ENCODE results near the gene PABPN1. TPM values are rescaled to one million over a fixed set of nuclear protein-coding genes. Genes with fewer than 3 reads are reported as not detected.
A peak's percentile ranks its signal among the peaks of the same experiment; 100 is the strongest.

The PABPN1 gene
- total and polyA plus RNA-seq, 2 of the 13 experiments (the other 11 are each of a cell fraction or from before 2014, with no cell fraction given) = 233 to 524 TPM

DNA sequence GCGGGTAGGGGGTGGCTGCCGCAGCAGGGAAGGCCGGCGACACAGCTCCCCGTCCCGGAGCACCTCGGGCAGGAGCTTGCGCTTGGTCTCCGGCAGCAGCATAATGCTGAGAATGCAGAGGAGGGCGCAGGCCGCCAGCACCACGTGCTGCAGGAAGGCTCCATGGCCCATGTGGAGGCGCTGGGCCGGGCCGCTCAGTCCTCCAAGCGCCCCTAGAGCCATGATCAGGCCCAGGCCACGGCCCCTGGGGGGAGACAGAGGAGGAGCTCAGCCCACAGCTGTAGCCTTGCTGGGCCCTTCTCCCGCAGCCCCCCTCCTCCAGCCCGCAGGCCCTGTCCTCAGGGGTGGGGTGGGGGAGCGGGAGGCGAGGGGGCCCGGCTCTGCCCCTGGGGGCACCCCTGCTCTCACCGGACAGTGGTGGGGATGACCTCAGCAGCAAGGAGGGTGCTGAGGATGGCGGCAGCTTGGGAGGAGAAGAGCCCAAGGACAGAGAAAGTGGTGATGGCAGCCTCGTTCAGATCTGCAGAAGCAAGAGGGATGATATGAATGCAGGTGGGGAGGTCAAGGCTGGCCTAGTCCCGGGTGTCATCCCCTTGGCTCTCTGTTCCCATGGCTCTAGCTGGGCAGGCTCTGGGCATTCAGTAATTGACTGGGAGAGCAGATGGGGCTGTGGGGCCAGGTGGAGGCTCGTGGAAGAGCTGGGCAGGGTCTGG, 25.6 kb downstream of the PABPN1 start (continued):
- TF ChIP-seq KDM3A (CRISPR knock-in tag; IDR thresholded peaks at IDR 0.05; ENCODE audit: low read depth) = no peak
- no peak for TF ChIP-seq PHF5A (CRISPR knock-in tag; IDR thresholded peaks at IDR 0.05; ENCODE audit: low read depth, unreplicated experiment)
- TF ChIP-seq, protein P1, sequence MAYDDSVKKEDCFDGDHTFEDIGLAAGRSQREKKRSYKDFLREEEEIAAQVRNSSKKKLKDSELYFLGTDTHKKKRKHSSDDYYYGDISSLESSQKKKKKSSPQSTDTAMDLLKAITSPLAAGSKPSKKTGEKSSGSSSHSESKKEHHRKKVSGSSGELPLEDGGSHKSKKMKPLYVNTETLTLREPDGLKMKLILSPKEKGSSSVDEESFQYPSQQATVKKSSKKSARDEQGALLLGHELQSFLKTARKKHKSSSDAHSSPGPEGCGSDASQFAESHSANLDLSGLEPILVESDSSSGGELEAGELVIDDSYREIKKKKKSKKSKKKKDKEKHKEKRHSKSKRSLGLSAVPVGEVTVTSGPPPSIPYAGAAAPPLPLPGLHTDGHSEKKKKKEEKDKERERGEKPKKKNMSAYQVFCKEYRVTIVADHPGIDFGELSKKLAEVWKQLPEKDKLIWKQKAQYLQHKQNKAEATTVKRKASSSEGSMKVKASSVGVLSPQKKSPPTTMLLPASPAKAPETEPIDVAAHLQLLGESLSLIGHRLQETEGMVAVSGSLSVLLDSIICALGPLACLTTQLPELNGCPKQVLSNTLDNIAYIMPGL (CRISPR knock-in tag; IDR thresholded peaks at IDR 0.05; ENCODE audit: borderline replicate concordance in 1 of 2, low read depth in 1 of 2) = no peak
- peak; percentile 17; the same call in 1 of the 2 replicates for TF ChIP-seq ZNF768 (CRISPR knock-in tag; IDR thresholded peaks at IDR 0.05)
- TF ChIP-seq NR3C1 (CRISPR knock-in tag; IDR thresholded peaks at IDR 0.05) = no peak
- peak; percentile 28; the same call in 1 of the 2 replicates for TF ChIP-seq MNT (IDR thresholded peaks at IDR 0.05)
- TF ChIP-seq ASH2L (IDR thresholded peaks at IDR 0.05; ENCODE audit: insufficient read length, low read depth, low read length) = no peak
- no peak for TF ChIP-seq BRD4 (CRISPR knock-in tag; IDR thresholded peaks at IDR 0.05)
- TF ChIP-seq, protein P2, sequence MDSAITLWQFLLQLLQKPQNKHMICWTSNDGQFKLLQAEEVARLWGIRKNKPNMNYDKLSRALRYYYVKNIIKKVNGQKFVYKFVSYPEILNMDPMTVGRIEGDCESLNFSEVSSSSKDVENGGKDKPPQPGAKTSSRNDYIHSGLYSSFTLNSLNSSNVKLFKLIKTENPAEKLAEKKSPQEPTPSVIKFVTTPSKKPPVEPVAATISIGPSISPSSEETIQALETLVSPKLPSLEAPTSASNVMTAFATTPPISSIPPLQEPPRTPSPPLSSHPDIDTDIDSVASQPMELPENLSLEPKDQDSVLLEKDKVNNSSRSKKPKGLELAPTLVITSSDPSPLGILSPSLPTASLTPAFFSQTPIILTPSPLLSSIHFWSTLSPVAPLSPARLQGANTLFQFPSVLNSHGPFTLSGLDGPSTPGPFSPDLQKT (CRISPR knock-in tag; IDR thresholded peaks at IDR 0.05; ENCODE audit: borderline replicate concordance) = no peak
- no peak for TF ChIP-seq ZNF567 (CRISPR knock-in tag; IDR thresholded peaks at IDR 0.05; ENCODE audit: borderline replicate concordance)
- TF ChIP-seq ZSCAN21 (CRISPR knock-in tag; IDR thresholded peaks at IDR 0.05; ENCODE audit: borderline replicate concordance) = 0 out of 2 replicates have a peak, but pooled peaks have one; percentile 26
- TF ChIP-seq BRCA1 (CRISPR knock-in tag; IDR thresholded peaks at IDR 0.05) = no peak
- TF ChIP-seq, protein P3, sequence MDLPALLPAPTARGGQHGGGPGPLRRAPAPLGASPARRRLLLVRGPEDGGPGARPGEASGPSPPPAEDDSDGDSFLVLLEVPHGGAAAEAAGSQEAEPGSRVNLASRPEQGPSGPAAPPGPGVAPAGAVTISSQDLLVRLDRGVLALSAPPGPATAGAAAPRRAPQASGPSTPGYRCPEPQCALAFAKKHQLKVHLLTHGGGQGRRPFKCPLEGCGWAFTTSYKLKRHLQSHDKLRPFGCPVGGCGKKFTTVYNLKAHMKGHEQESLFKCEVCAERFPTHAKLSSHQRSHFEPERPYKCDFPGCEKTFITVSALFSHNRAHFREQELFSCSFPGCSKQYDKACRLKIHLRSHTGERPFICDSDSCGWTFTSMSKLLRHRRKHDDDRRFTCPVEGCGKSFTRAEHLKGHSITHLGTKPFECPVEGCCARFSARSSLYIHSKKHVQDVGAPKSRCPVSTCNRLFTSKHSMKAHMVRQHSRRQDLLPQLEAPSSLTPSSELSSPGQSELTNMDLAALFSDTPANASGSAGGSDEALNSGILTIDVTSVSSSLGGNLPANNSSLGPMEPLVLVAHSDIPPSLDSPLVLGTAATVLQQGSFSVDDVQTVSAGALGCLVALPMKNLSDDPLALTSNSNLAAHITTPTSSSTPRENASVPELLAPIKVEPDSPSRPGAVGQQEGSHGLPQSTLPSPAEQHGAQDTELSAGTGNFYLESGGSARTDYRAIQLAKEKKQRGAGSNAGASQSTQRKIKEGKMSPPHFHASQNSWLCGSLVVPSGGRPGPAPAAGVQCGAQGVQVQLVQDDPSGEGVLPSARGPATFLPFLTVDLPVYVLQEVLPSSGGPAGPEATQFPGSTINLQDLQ (CRISPR knock-in tag; IDR thresholded peaks at IDR 0.05) = no peak
- TF ChIP-seq ARHGAP35 (CRISPR knock-in tag; IDR thresholded peaks at IDR 0.05; ENCODE audit: borderline replicate concordance) = no peak
- TF ChIP-seq, protein P4, sequence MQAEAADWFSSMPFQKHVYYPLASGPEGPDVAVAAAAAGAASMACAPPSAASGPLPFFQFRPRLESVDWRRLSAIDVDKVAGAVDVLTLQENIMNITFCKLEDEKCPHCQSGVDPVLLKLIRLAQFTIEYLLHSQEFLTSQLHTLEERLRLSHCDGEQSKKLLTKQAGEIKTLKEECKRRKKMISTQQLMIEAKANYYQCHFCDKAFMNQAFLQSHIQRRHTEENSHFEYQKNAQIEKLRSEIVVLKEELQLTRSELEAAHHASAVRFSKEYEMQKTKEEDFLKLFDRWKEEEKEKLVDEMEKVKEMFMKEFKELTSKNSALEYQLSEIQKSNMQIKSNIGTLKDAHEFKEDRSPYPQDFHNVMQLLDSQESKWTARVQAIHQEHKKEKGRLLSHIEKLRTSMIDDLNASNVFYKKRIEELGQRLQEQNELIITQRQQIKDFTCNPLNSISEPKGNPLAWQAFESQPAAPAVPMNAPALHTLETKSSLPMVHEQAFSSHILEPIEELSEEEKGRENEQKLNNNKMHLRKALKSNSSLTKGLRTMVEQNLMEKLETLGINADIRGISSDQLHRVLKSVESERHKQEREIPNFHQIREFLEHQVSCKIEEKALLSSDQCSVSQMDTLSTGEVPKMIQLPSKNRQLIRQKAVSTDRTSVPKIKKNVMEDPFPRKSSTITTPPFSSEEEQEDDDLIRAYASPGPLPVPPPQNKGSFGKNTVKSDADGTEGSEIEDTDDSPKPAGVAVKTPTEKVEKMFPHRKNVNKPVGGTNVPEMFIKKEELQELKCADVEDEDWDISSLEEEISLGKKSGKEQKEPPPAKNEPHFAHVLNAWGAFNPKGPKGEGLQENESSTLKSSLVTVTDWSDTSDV (CRISPR knock-in tag; IDR thresholded peaks at IDR 0.05) = 0 out of 2 replicates have a peak, but pooled peaks have one; percentile 42
- no peak for TF ChIP-seq CCDC6 (CRISPR knock-in tag; IDR thresholded peaks at IDR 0.05)
- TF ChIP-seq ZNF331 (CRISPR knock-in tag; IDR thresholded peaks at IDR 0.05) = no peak
